ENCODE results near the gene KCNMA1. TPM values are rescaled to one million over a fixed set of nuclear protein-coding genes. Genes with fewer than 3 reads are reported as not detected.

The KCNMA1 gene
- total and polyA plus RNA-seq, 8 donors = 2.8 to 21.1 (median 4.3) TPM

GRCh38 chr10:77387247-77387646 is 250.4 kb downstream of the KCNMA1 start:
- no peak for DNase-seq
- Histone ChIP-seq H3K36me3 (no peaks in the 10 kb centered on the region), H3K9me3 (no peaks in the 10 kb centered on the region), H3K27me3 (peaks cover 0 to 17% of the 10 kb centered on the region in 2 donors), H3K4me3 (no peak overlapping the region), H3K4me1 (no peaks in the 10 kb centered on the region), H3K27ac (no peak overlapping the region)
- TF ChIP-seq CTCF (IDR thresholded peaks at IDR 0.05) = no peak
- intact Hi-C loops (cut with DNase I) = no loop called here
- ATAC-seq = no peak

GRCh38 chr10:77386838-77387237 is 250.8 kb downstream of the KCNMA1 start:
- peaks cover 0 to 21% of the 10 kb centered on the region in 2 donors for H3K27me3 ChIP-seq
- no peak overlapping the region for H3K4me3 ChIP-seq
- H3K36me3 ChIP-seq = no peaks in the 10 kb centered on the region
- TF ChIP-seq CTCF (IDR thresholded peaks at IDR 0.05) = no peak
- no peak for ATAC-seq
- DNase-seq = no peak
- no peaks in the 10 kb centered on the region for H3K4me1 ChIP-seq
- no peaks in the 10 kb centered on the region for H3K9me3 ChIP-seq
- no peak overlapping the region for H3K27ac ChIP-seq
- intact Hi-C loops (cut with DNase I) = no loop called here

GRCh38 chr10:77386365-77386764 is 251.2 kb downstream of the KCNMA1 start:
- Histone ChIP-seq H3K36me3 (no peaks in the 10 kb centered on the region), H3K4me3 (no peak overlapping the region), H3K27ac (no peak overlapping the region), H3K4me1 (no peaks in the 10 kb centered on the region), H3K9me3 (no peaks in the 10 kb centered on the region), H3K27me3 (peaks cover 0 to 23% of the 10 kb centered on the region in 2 donors)
- intact Hi-C loops (cut with DNase I) = no loop called here
- DNase-seq = no peak
- ATAC-seq = no peak
- no peak for TF ChIP-seq CTCF (IDR thresholded peaks at IDR 0.05)

- Histone ChIP-seq H3K9me3 (no peaks in the 10 kb centered on the region), H3K27ac (no peak overlapping the region), H3K4me3 (no peak overlapping the region), H3K27me3 (peaks cover 0 to 30% of the 10 kb centered on the region in 2 donors), H3K36me3 (no peaks in the 10 kb centered on the region), H3K4me1 (no peaks in the 10 kb centered on the region)
- DNase-seq = no peak
- no peak for TF ChIP-seq CTCF (IDR thresholded peaks at IDR 0.05)
- ATAC-seq = no peak
- intact Hi-C loops (cut with DNase I) = no loop called here
These were observed 252.3 kb downstream of the KCNMA1 start for GRCh38 chr10:77385315-77385714.

GRCh38 chr10:77383861-77384553 is 253.6 kb downstream of the KCNMA1 start:
- ATAC-seq = no peak
- no peak overlapping the region for H3K27ac ChIP-seq
- no peaks in the 10 kb centered on the region for H3K36me3 ChIP-seq
- H3K4me3 ChIP-seq = no peak overlapping the region
- no peaks in the 10 kb centered on the region for H3K4me1 ChIP-seq
- TF ChIP-seq CTCF (IDR thresholded peaks at IDR 0.05) = no peak
- DNase-seq = no peak
- H3K27me3 ChIP-seq = peaks cover 0 to 32% of the 10 kb centered on the region in 2 donors
- intact Hi-C loops (cut with DNase I) = no loop called here
- no peaks in the 10 kb centered on the region for H3K9me3 ChIP-seq

All from left lung (tissue), 10 donors.